Measurements from ENCODE around the gene PTPN7. TPM values are rescaled to one million over a fixed set of nuclear protein-coding genes. Genes with fewer than 3 reads are reported as not detected.

Gene PTPN7
- total RNA-seq, 4 donors from 2014 or later: 1.3 to 4.3 (median 2.1) TPM

GRCh38 chr1:202176949-202177927 lies 16.8 kb upstream of the PTPN7 start:
- DNase-seq: no peak
- no peaks in the 10 kb centered on the region for H3K9me3 ChIP-seq
- no peak for TF ChIP-seq POLR2A (IDR thresholded peaks at IDR 0.05)
- TF ChIP-seq CTCF (IDR thresholded peaks at IDR 0.05): no peak
- no peak overlapping the region for H3K4me3 ChIP-seq (replicated peaks in 1 of 3)
- H3K36me3 ChIP-seq: no peaks in the 10 kb centered on the region
- intact Hi-C loops (cut with DNase I): no loop called here
- WGBS, 2 donors: 86 to 92% methylated on average over 17 to 22 of the region's 29 CpGs
- no peak overlapping the region for H3K27ac ChIP-seq
- no peaks in the 10 kb centered on the region for H3K27me3 ChIP-seq
- H3K4me1 ChIP-seq: no peaks in the 10 kb centered on the region

DNA sequence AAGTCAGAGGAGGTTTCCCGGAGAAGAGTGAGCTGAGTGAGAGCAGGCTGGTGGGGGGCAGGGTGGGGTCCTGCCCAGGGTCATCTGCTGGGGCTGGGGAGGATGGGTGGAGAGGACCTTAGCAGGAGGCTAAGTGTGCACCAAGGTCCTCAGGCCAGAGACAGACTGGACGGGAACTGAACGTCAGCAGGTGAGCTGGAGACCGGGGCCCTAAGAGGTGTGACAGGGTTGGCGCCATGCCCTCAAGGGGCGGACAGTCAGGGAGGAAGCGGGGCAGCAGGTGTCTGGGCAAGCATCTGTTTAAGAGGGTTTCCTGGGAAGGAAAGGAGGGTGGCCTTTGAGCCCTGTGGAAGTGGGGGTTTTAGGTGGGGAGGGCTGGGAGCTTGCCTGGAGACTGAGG lies 13.6 kb upstream of the PTPN7 start:
- H3K4me3 ChIP-seq (replicated peaks in 1 of 3): no peak overlapping the region
- intact Hi-C loops (cut with DNase I): no loop called here

GRCh38 chr1:202172015-202172355 lies 11.6 kb upstream of the PTPN7 start:
- H3K27ac ChIP-seq: no peak overlapping the region
- 96 to 100% methylated on average over 3 to 4 of the region's 5 CpGs for WGBS, 2 donors
- no peaks in the 10 kb centered on the region for H3K36me3 ChIP-seq
- no peak for TF ChIP-seq CTCF (IDR thresholded peaks at IDR 0.05)
- TF ChIP-seq POLR2A (IDR thresholded peaks at IDR 0.05): no peak
- DNase-seq: no peak
- H3K9me3 ChIP-seq: no peaks in the 10 kb centered on the region
- no peak overlapping the region for H3K4me3 ChIP-seq (replicated peaks in 1 of 3)
- H3K27me3 ChIP-seq: no peaks in the 10 kb centered on the region
- H3K4me1 ChIP-seq: peaks cover 3 to 5% of the 10 kb centered on the region in 2 donors
- intact Hi-C loops (cut with DNase I): no loop called here

More for the DNA sequence above, 13.6 kb upstream of the PTPN7 start:
- no peaks in the 10 kb centered on the region for H3K27me3 ChIP-seq
- H3K36me3 ChIP-seq: no peaks in the 10 kb centered on the region
- H3K27ac ChIP-seq: no peak overlapping the region
- no peaks in the 10 kb centered on the region for H3K9me3 ChIP-seq
- WGBS, 2 donors: 81 to 88% methylated on average over 7 of the region's 7 CpGs
- TF ChIP-seq CTCF (IDR thresholded peaks at IDR 0.05) (no peak), POLR2A (IDR thresholded peaks at IDR 0.05) (no peak)
- no peak for DNase-seq
- H3K4me1 ChIP-seq: no peaks in the 10 kb centered on the region

GRCh38 chr1:202171292-202172014 lies 11.1 kb upstream of the PTPN7 start:
- Histone ChIP-seq H3K27ac (no peak overlapping the region), H3K4me1 (peaks cover 3 to 5% of the 10 kb centered on the region in 2 donors), H3K4me3 (replicated peaks in 1 of 3) (no peak overlapping the region), H3K27me3 (no peaks in the 10 kb centered on the region), H3K9me3 (no peaks in the 10 kb centered on the region), H3K36me3 (no peaks in the 10 kb centered on the region)
- no peak for DNase-seq
- 96 to 98% methylated on average over 4 to 7 of the region's 11 CpGs for WGBS, 2 donors
- intact Hi-C loops (cut with DNase I): no loop called here
- TF ChIP-seq CTCF (IDR thresholded peaks at IDR 0.05) (no peak), POLR2A (IDR thresholded peaks at IDR 0.05) (no peak)

GRCh38 chr1:202170726-202171125 lies 10.3 kb upstream of the PTPN7 start:
- no peak overlapping the region for H3K27ac ChIP-seq
- WGBS, 2 donors: 91 to 95% methylated on average over 6 of the region's 6 CpGs
- no peaks in the 10 kb centered on the region for H3K36me3 ChIP-seq
- no peak for DNase-seq
- no peaks in the 10 kb centered on the region for H3K9me3 ChIP-seq
- TF ChIP-seq POLR2A (IDR thresholded peaks at IDR 0.05) (no peak), CTCF (IDR thresholded peaks at IDR 0.05) (no peak)
- intact Hi-C loops (cut with DNase I): no loop called here
- H3K4me3 ChIP-seq (replicated peaks in 1 of 3): no peak overlapping the region
- H3K4me1 ChIP-seq: peaks cover 3 to 5% of the 10 kb centered on the region in 2 donors
- H3K27me3 ChIP-seq: no peaks in the 10 kb centered on the region
